ENCODE measurements around the gene CCND2. TPM values are rescaled to one million over a fixed set of nuclear protein-coding genes. Genes with fewer than 3 reads are reported as not detected.

Gene CCND2
- total and polyA plus RNA-seq, 2 of the 4 experiments (the other 2 are of a cell fraction): 1.1 to 2.3 TPM

GRCh38 chr12:4289231-4289878 lies 15.8 kb downstream of the CCND2 start:
- Histone ChIP-seq H3K9me1 (ENCODE audit: insufficient read depth, low read length) (no peaks in the 10 kb centered on the region), H4K91ac (ENCODE audit: insufficient read depth, low read depth, low read length) (no peak overlapping the region), H3K4me2 (ENCODE audit: low read depth, low read length) (no peak overlapping the region), H3K4me3 (ENCODE audit: insufficient read depth, low read depth, low read length) (no peak overlapping the region), H3K23ac (ENCODE audit: low read depth, low read length) (no peak overlapping the region), H4K5ac (ENCODE audit: low read depth, low read length) (no peak overlapping the region), H3K9me3 (ENCODE audit: control insufficient read depth, insufficient read depth, low read length) (no peaks in the 10 kb centered on the region), H3K4me1 (ENCODE audit: control insufficient read depth, insufficient read depth, low read length) (no peaks in the 10 kb centered on the region), H2BK15ac (ENCODE audit: low read depth, low read length) (no peak overlapping the region), H3K79me1 (ENCODE audit: low read depth in 1 of 2, low read length in 2 of 2) (no peaks in the 10 kb centered on the region), H2AK9ac (replicated peaks; ENCODE audit: low read depth, low read length, poor library complexity) (peak overlapping the region; percentile 15), H2AK5ac (ENCODE audit: low read depth, low read length) (no peak overlapping the region), H3K27ac (ENCODE audit: insufficient read depth, low read length) (no peak overlapping the region), H3K18ac (ENCODE audit: low read depth, low read length) (no peak overlapping the region), H3K56ac (ENCODE audit: extremely low read depth, insufficient read depth, low read length) (no peak overlapping the region), H2AFZ (replicated peaks; ENCODE audit: low read length, poor library complexity) (no peak overlapping the region), H4K8ac (ENCODE audit: low read depth in 2 of 2, low read length in 2 of 2) (no peak overlapping the region), H3K14ac (replicated peaks; ENCODE audit: low read depth, low read length) (no peak overlapping the region), H2BK120ac (ENCODE audit: low read depth, low read length) (no peak overlapping the region), H2BK5ac (ENCODE audit: low read depth, low read length, poor library complexity, severe bottlenecking) (no peak overlapping the region), H2BK20ac (ENCODE audit: low read depth, low read length) (no peak overlapping the region), H3K9ac (ENCODE audit: low read depth, low read length) (no peak overlapping the region), H4K20me1 (ENCODE audit: insufficient read depth, low read length) (no peaks in the 10 kb centered on the region), H3K4ac (ENCODE audit: low read depth, low read length) (no peak overlapping the region), H3K27me3 (ENCODE audit: control insufficient read depth, insufficient read depth, low read length) (no peaks in the 10 kb centered on the region; the same call in 1 of the 2 replicates), H3K36me3 (ENCODE audit: control insufficient read depth, insufficient read depth, low read length) (no peaks in the 10 kb centered on the region)
- intact Hi-C loops (cut with micrococcal nuclease) (no loop called here), dilution Hi-C loops (cut with HindIII; ENCODE audit: low sequenced_read_pairs, unreplicated experiment) (no loop called here), in situ Hi-C loops (cut with MboI; ENCODE audit: low sequenced_read_pairs) (loop anchor here (5.0 kb wide), 1 partner anchor 297 kb away; no protein-coding TSS in a partner anchor)
- no TSS peak for BruUV-seq (replicated peaks)
- CTCF ChIA-PET: interaction anchor here (0.6 kb wide), 1 partner anchor 13 kb away, joined by 3 read pairs; no protein-coding TSS in a partner anchor
- TF ChIP-seq MXI1 (IDR thresholded peaks at IDR 0.05; ENCODE audit: borderline replicate concordance, low read depth, low read length) (no peak), BHLHE40 (IDR thresholded peaks at IDR 0.05; ENCODE audit: low read depth, low read length) (no peak), MAZ (IDR thresholded peaks at IDR 0.05; ENCODE audit: borderline replicate concordance, low read depth, low read length) (no peak), CTCF (conservative IDR thresholded peaks at IDR 0.05; ENCODE audit: low read depth, low read length) (no peak), POLR2A (IDR thresholded peaks at IDR 0.05; ENCODE audit: low read depth, low read length) (no peak), SMC3 (IDR thresholded peaks at IDR 0.05; ENCODE audit: low read depth, low read length) (no peak), ELK1 (IDR thresholded peaks at IDR 0.05; ENCODE audit: borderline replicate concordance, low read depth, low read length) (no peak), RAD21 (IDR thresholded peaks at IDR 0.05; ENCODE audit: low read length) (no peak), USF2 (IDR thresholded peaks at IDR 0.05; ENCODE audit: low read depth, low read length) (no peak), RFX5 (IDR thresholded peaks at IDR 0.05; ENCODE audit: low read depth, low read length) (no peak), RCOR1 (IDR thresholded peaks at IDR 0.05; ENCODE audit: insufficient replicate concordance, low read length) (no peak), MAFK (IDR thresholded peaks at IDR 0.05; ENCODE audit: low read depth, low read length) (no peak), CHD1 (IDR thresholded peaks at IDR 0.05; ENCODE audit: low read depth, low read length) (no peak), FOS (IDR thresholded peaks at IDR 0.05; ENCODE audit: low read depth, low read length) (no peak)
- no peak for DNase-seq
- no peak for ATAC-seq (ENCODE audit: low read depth)
- POLR2A ChIA-PET (ENCODE audit: unreplicated experiment): no interaction called here
- WGBS, 2 experiments (ENCODE audit: extremely low coverage in 2 of 2, insufficient read length in 1 of 2): 86% methylated on average over 10 of the region's 20 CpGs; no CpG with 5 or more reads in 1 of the 2 experiments

Data from IMR-90 (cell line).